Activated T-helper 2 cell treated with anti-CD3 and anti-CD28 coated beads, Interferon-gamma antibody, Interleukin-2, Interleukin-4, amounts not matched to agents 10 μg/mL and 5 μg/mL and 100 μg/mL, durations not matched to agents 14 hours and 24 hours and 36 hours (primary cell): ENCODE data around the gene FKBP5. TPM values are rescaled to one million over a fixed set of nuclear protein-coding genes. Genes with fewer than 3 reads are reported as not detected.
"Not testable (repeated sequence)": the region's sequence is repeated elsewhere in the genome, so short reads cannot be mapped to it uniquely, and the experiment has no call there.

Experiments used
- DNase-seq: peaks from one replicate; pipeline ENCODE4 v3.0.0; 2021; ENCODE audit warnings: low spot score
- H3K27ac Mint-ChIP-seq: one replicate; pipeline ENCODE4 v1.8.0; 2021; ENCODE audit warnings: mixed read lengths
- H3K27me3 Mint-ChIP-seq: one replicate; pipeline ENCODE4 v1.8.0; 2021; ENCODE audit warnings: low read depth, mixed read lengths
- H3K36me3 Mint-ChIP-seq: one replicate; pipeline ENCODE4 v1.8.0; 2021; ENCODE audit warnings: low read depth, mixed read lengths
- H3K4me1 Mint-ChIP-seq: one replicate; pipeline ENCODE4 v1.8.0; 2021; ENCODE audit warnings: low read depth, mixed read lengths
- H3K4me3 Mint-ChIP-seq: one replicate; pipeline ENCODE4 v1.8.0; 2021; ENCODE audit warnings: low read depth, mild to moderate bottlenecking, moderate library complexity, mixed read lengths
- H3K9me3 Mint-ChIP-seq: one replicate; pipeline ENCODE4 v1.8.0; 2021; ENCODE audit warnings: mixed read lengths
- intact Hi-C: fragments of 100-400 bp; cut with micrococcal nuclease; formaldehyde crosslinking; loops from one replicate; pipeline ENCODE4 v1.15.1; 2023
- total RNA-seq: library from RNA; stranded (reverse); gene quantifications from 2 replicates; pipeline ENCODE4 v1.2.3, GENCODE V29; 2022

FKBP5 gene
- total RNA-seq, 1 donor from 2014 or later: 90.9 TPM

GRCh38 chr6:35570885-35571330 lies 117.8 kb downstream of the FKBP5 start:
- peaks cover 30% of the 10 kb centered on the region for H3K36me3 Mint-ChIP-seq
- DNase-seq, intact Hi-C loops, H3K4me3 Mint-ChIP-seq, H3K27me3 Mint-ChIP-seq, H3K27ac Mint-ChIP-seq, H3K4me1 Mint-ChIP-seq, H3K9me3 Mint-ChIP-seq: not testable (repeated sequence)

- Mint-ChIP-seq H3K36me3 (peaks cover 14% of the 10 kb centered on the region), H3K4me3 (no peak overlapping the region), H3K4me1 (no peaks in the 10 kb centered on the region), H3K9me3 (no peaks in the 10 kb centered on the region), H3K27ac (no peak overlapping the region), H3K27me3 (peaks cover 13% of the 10 kb centered on the region)
- no peak for DNase-seq
- intact Hi-C loops: loop anchor here (5.0 kb wide), 1 partner anchor 168 kb away; the partner anchor contains the start of gene ARMC12
These were observed 119.7 kb downstream of the FKBP5 start for GRCh38 chr6:35569011-35569461.

GRCh38 chr6:35566794-35567193 lies 121.9 kb downstream of the FKBP5 start:
- Mint-ChIP-seq H3K4me1 (no peaks in the 10 kb centered on the region), H3K4me3 (no peak overlapping the region), H3K36me3 (no peaks in the 10 kb centered on the region), H3K27ac (no peak overlapping the region), H3K27me3 (peaks cover 19% of the 10 kb centered on the region), H3K9me3 (no peaks in the 10 kb centered on the region)
- DNase-seq: no peak
- intact Hi-C loops: loop anchor here (5.0 kb wide), 1 partner anchor 171 kb away; the partner anchor contains the start of gene ARMC12

- H3K4me3 Mint-ChIP-seq: no peak overlapping the region
- no peak for DNase-seq
- no peaks in the 10 kb centered on the region for H3K36me3 Mint-ChIP-seq
- no peaks in the 10 kb centered on the region for H3K4me1 Mint-ChIP-seq
- intact Hi-C loops: loop anchor here (5.0 kb wide), 1 partner anchor 173 kb away; the partner anchor contains the start of gene ARMC12
- peaks cover 19% of the 10 kb centered on the region for H3K27me3 Mint-ChIP-seq
- H3K27ac Mint-ChIP-seq: no peak overlapping the region
- H3K9me3 Mint-ChIP-seq: no peaks in the 10 kb centered on the region
These were observed 124.0 kb downstream of the FKBP5 start for GRCh38 chr6:35564733-35565132.

- Mint-ChIP-seq H3K36me3 (no peaks in the 10 kb centered on the region), H3K4me3 (no peak overlapping the region), H3K27ac (no peak overlapping the region), H3K4me1 (no peaks in the 10 kb centered on the region), H3K9me3 (no peaks in the 10 kb centered on the region), H3K27me3 (peaks cover 19% of the 10 kb centered on the region)
- intact Hi-C loops: no loop called here
- DNase-seq: no peak
These were observed 126.7 kb downstream of the FKBP5 start for GRCh38 chr6:35562060-35562459.

GRCh38 chr6:35561113-35561512 lies 127.6 kb downstream of the FKBP5 start:
- H3K4me3 Mint-ChIP-seq: no peak overlapping the region
- no peaks in the 10 kb centered on the region for H3K4me1 Mint-ChIP-seq
- H3K27me3 Mint-ChIP-seq: peaks cover 15% of the 10 kb centered on the region
- DNase-seq: no peak
- H3K27ac Mint-ChIP-seq: no peak overlapping the region
- intact Hi-C loops: no loop called here
- no peaks in the 10 kb centered on the region for H3K9me3 Mint-ChIP-seq
- no peaks in the 10 kb centered on the region for H3K36me3 Mint-ChIP-seq

GRCh38 chr6:35558571-35558970 lies 130.1 kb downstream of the FKBP5 start:
- H3K4me1 Mint-ChIP-seq: no peaks in the 10 kb centered on the region
- H3K27ac Mint-ChIP-seq: no peak overlapping the region
- H3K36me3 Mint-ChIP-seq: no peaks in the 10 kb centered on the region
- no peaks in the 10 kb centered on the region for H3K9me3 Mint-ChIP-seq
- peaks cover 5% of the 10 kb centered on the region for H3K27me3 Mint-ChIP-seq
- no peak overlapping the region for H3K4me3 Mint-ChIP-seq
- no peak for DNase-seq
- intact Hi-C loops: no loop called here

GRCh38 chr6:35557239-35557638 lies 131.5 kb downstream of the FKBP5 start:
- Mint-ChIP-seq H3K9me3 (no peaks in the 10 kb centered on the region), H3K4me3 (no peak overlapping the region), H3K4me1 (no peaks in the 10 kb centered on the region), H3K36me3 (no peaks in the 10 kb centered on the region), H3K27ac (no peak overlapping the region), H3K27me3 (no peaks in the 10 kb centered on the region)
- intact Hi-C loops: no loop called here
- no peak for DNase-seq

GRCh38 chr6:35554811-35555210 lies 133.9 kb downstream of the FKBP5 start:
- Mint-ChIP-seq H3K27ac (no peak overlapping the region), H3K36me3 (peaks cover 6% of the 10 kb centered on the region), H3K9me3 (peaks cover 11% of the 10 kb centered on the region), H3K4me1 (no peaks in the 10 kb centered on the region), H3K27me3 (peaks cover 4% of the 10 kb centered on the region), H3K4me3 (no peak overlapping the region)
- DNase-seq: no peak
- intact Hi-C loops: no loop called here

GRCh38 chr6:35553315-35553714 lies 135.4 kb downstream of the FKBP5 start:
- H3K9me3 Mint-ChIP-seq: peaks cover 13% of the 10 kb centered on the region
- no peak for DNase-seq
- peaks cover 8% of the 10 kb centered on the region for H3K36me3 Mint-ChIP-seq
- H3K27ac Mint-ChIP-seq: no peak overlapping the region
- no peak overlapping the region for H3K4me3 Mint-ChIP-seq
- intact Hi-C loops: loop anchor here (2.0 kb wide), 1 partner anchor 31 kb away; no protein-coding TSS in a partner anchor
- peaks cover 8% of the 10 kb centered on the region for H3K27me3 Mint-ChIP-seq
- no peaks in the 10 kb centered on the region for H3K4me1 Mint-ChIP-seq

- H3K27ac Mint-ChIP-seq: no peak overlapping the region
- no peak overlapping the region for H3K4me3 Mint-ChIP-seq
- peaks cover 13% of the 10 kb centered on the region for H3K9me3 Mint-ChIP-seq
- peaks cover 8% of the 10 kb centered on the region for H3K36me3 Mint-ChIP-seq
- DNase-seq: peak; percentile 41
- no peaks in the 10 kb centered on the region for H3K4me1 Mint-ChIP-seq
- H3K27me3 Mint-ChIP-seq: peaks cover 8% of the 10 kb centered on the region
- intact Hi-C loops: loop anchor here (2.0 kb wide), 1 partner anchor 30 kb away; no protein-coding TSS in a partner anchor
These were observed 136.3 kb downstream of the FKBP5 start for GRCh38 chr6:35552285-35552917.

GRCh38 chr6:35550437-35550836 lies 138.3 kb downstream of the FKBP5 start:
- H3K27ac Mint-ChIP-seq: no peak overlapping the region
- intact Hi-C loops: no loop called here

GRCh38 chr6:35547676-35548075 lies 141.0 kb downstream of the FKBP5 start:
- intact Hi-C loops: no loop called here
- no peak overlapping the region for H3K4me3 Mint-ChIP-seq
- H3K9me3 Mint-ChIP-seq: peaks cover 13% of the 10 kb centered on the region
- no peak overlapping the region for H3K27ac Mint-ChIP-seq
- DNase-seq: no peak
- peaks cover 8% of the 10 kb centered on the region for H3K27me3 Mint-ChIP-seq
- peaks cover 2% of the 10 kb centered on the region for H3K4me1 Mint-ChIP-seq
- peaks cover 8% of the 10 kb centered on the region for H3K36me3 Mint-ChIP-seq

More at GRCh38 chr6:35550437-35550836, 138.3 kb downstream of the FKBP5 start:
- DNase-seq: no peak
- peaks cover 13% of the 10 kb centered on the region for H3K9me3 Mint-ChIP-seq
- peaks cover 8% of the 10 kb centered on the region for H3K27me3 Mint-ChIP-seq
- no peaks in the 10 kb centered on the region for H3K4me1 Mint-ChIP-seq
- H3K36me3 Mint-ChIP-seq: peaks cover 8% of the 10 kb centered on the region
- no peak overlapping the region for H3K4me3 Mint-ChIP-seq
